ENCODE measurements around the gene TTC9B. TPM values are rescaled to one million over a fixed set of nuclear protein-coding genes. Genes with fewer than 3 reads are reported as not detected.

The TTC9B gene
- total and polyA plus RNA-seq, 2 of the 4 experiments (the other 2 are of a cell fraction), result not detected

DNA sequence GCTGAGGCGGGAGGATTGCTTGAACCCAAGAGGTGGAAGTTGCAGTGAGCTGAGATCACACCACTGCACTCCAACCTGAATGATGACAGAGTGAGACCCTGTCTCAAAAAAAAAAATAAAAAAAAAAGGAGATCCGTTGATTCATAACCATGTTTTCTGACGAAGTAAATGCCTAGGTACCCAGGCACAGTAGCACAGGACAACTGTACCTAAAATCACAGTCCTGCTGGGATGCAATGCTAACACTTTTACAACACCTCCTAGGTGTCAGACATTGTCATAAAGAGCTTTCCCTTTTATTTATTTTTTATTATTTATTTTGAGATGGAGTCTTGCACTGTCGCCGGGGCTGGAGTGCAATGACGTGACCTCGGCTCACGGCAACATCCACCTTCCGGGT, 2.5 kb upstream of the TTC9B start:
- intact Hi-C loops (cut with micrococcal nuclease), result no loop called here
- WGBS, 2 experiments (ENCODE audit: extremely low coverage in 2 of 2, insufficient read length in 1 of 2), result 87% methylated on average over 3 of the region's 9 CpGs; no CpG with 5 or more reads in 1 of the 2 experiments

More for the DNA sequence above, 2.5 kb upstream of the TTC9B start:
- Histone ChIP-seq H3K4ac (ENCODE audit: low read depth, low read length) (no peak overlapping the region), H3K9me1 (ENCODE audit: insufficient read depth, low read length) (peaks cover 14% of the 10 kb centered on the region), H4K20me1 (ENCODE audit: insufficient read depth, low read length) (no peaks in the 10 kb centered on the region), H2AFZ (replicated peaks; ENCODE audit: low read length, poor library complexity) (no peak overlapping the region), H2BK15ac (ENCODE audit: low read depth, low read length) (no peak overlapping the region), H3K4me3 (ENCODE audit: insufficient read depth, low read depth, low read length) (no peak overlapping the region), H3K4me2 (ENCODE audit: low read depth, low read length) (no peak overlapping the region), H2BK5ac (ENCODE audit: low read depth, low read length, poor library complexity, severe bottlenecking) (no peak overlapping the region), H3K79me1 (ENCODE audit: low read depth in 1 of 2, low read length in 2 of 2) (no peaks in the 10 kb centered on the region), H3K36me3 (ENCODE audit: control insufficient read depth, insufficient read depth, low read length) (no peaks in the 10 kb centered on the region), H3K27me3 (ENCODE audit: control insufficient read depth, insufficient read depth, low read length) (peaks cover 15% of the 10 kb centered on the region), H2BK20ac (ENCODE audit: low read depth, low read length) (no peak overlapping the region), H3K18ac (ENCODE audit: low read depth, low read length) (no peak overlapping the region), H4K5ac (ENCODE audit: low read depth, low read length) (no peak overlapping the region), H4K8ac (ENCODE audit: low read depth in 2 of 2, low read length in 2 of 2) (no peak overlapping the region), H2AK9ac (replicated peaks; ENCODE audit: low read depth, low read length, poor library complexity) (no peak overlapping the region), H3K4me1 (ENCODE audit: control insufficient read depth, insufficient read depth, low read length) (peaks cover 1% of the 10 kb centered on the region; the same call in 1 of the 2 replicates), H2BK120ac (ENCODE audit: low read depth, low read length) (no peak overlapping the region), H3K9ac (ENCODE audit: low read depth, low read length) (no peak overlapping the region), H3K9me3 (ENCODE audit: control insufficient read depth, insufficient read depth, low read length) (no peaks in the 10 kb centered on the region), H4K91ac (ENCODE audit: insufficient read depth, low read depth, low read length) (no peak overlapping the region), H3K23ac (ENCODE audit: low read depth, low read length) (no peak overlapping the region), H3K27ac (ENCODE audit: insufficient read depth, low read length) (no peak overlapping the region), H3K56ac (ENCODE audit: extremely low read depth, insufficient read depth, low read length) (no peak overlapping the region), H2AK5ac (ENCODE audit: low read depth, low read length) (no peak overlapping the region), H3K14ac (replicated peaks; ENCODE audit: low read depth, low read length) (no peak overlapping the region)
- ATAC-seq (ENCODE audit: low read depth) (no peak), DNase-seq (no peak)
- no TSS peak for BruUV-seq (replicated peaks)
- CTCF ChIA-PET, result interaction anchor here (1.3 kb wide), 2 partner anchors 55 to 81 kb away, joined by 3 read pairs; no protein-coding TSS in a partner anchor
- in situ Hi-C loops (cut with MboI; ENCODE audit: low sequenced_read_pairs), result loop anchor here (5.0 kb wide), 1 partner anchor 78 kb away; no protein-coding TSS in a partner anchor
- POLR2A ChIA-PET (ENCODE audit: unreplicated experiment), result no interaction called here
- dilution Hi-C loops (cut with HindIII; ENCODE audit: low sequenced_read_pairs, unreplicated experiment), result no loop called here
- no peak for TF ChIP-seq MAZ (IDR thresholded peaks at IDR 0.05; ENCODE audit: borderline replicate concordance, low read depth, low read length)
- no peak for TF ChIP-seq NFE2L2 (IDR thresholded peaks at IDR 0.05; ENCODE audit: low read depth, low read length)
- TF ChIP-seq USF2 (IDR thresholded peaks at IDR 0.05; ENCODE audit: low read depth, low read length), result no peak
- no peak for TF ChIP-seq RCOR1 (IDR thresholded peaks at IDR 0.05; ENCODE audit: insufficient replicate concordance, low read length)
- no peak for TF ChIP-seq ELK1 (IDR thresholded peaks at IDR 0.05; ENCODE audit: borderline replicate concordance, low read depth, low read length)
- TF ChIP-seq CEBPB (IDR thresholded peaks at IDR 0.05; ENCODE audit: low read depth, low read length), result no peak
- no peak for TF ChIP-seq MAFK (IDR thresholded peaks at IDR 0.05; ENCODE audit: low read depth, low read length)
- no peak for TF ChIP-seq CHD1 (IDR thresholded peaks at IDR 0.05; ENCODE audit: low read depth, low read length)
- TF ChIP-seq RFX5 (IDR thresholded peaks at IDR 0.05; ENCODE audit: low read depth, low read length), result no peak
- TF ChIP-seq RAD21 (IDR thresholded peaks at IDR 0.05; ENCODE audit: low read length), result no peak
- TF ChIP-seq MXI1 (IDR thresholded peaks at IDR 0.05; ENCODE audit: borderline replicate concordance, low read depth, low read length), result no peak
- no peak for TF ChIP-seq BHLHE40 (IDR thresholded peaks at IDR 0.05; ENCODE audit: low read depth, low read length)
- no peak for TF ChIP-seq CTCF (conservative IDR thresholded peaks at IDR 0.05; ENCODE audit: low read depth, low read length)
